DOHH2 (cell line): ENCODE measurements around the gene CRELD2.

ENCODE experiments used
- CTCF ChIP-seq: fragments of 200-600 bp; sonication (generic); IDR thresholded peaks from one replicate; pipeline ENCODE4 v1.5.1; 2014; ENCODE audit warnings: antibody characterized with exemption, mild to moderate bottlenecking, low read depth, low read length; ENCODE audit not compliant: poor library complexity, severe bottlenecking
- EZH2phosphoT487 ChIP-seq: fragments of 200-600 bp; sonication (generic); IDR thresholded peaks from 2 replicates; pipeline ENCODE4 v1.6.1; 2017; ENCODE audit warnings: borderline replicate concordance, mild to moderate bottlenecking, antibody characterized with exemption, low read length, moderate library complexity, mixed read lengths

GRCh38 chr22:49951986-49952896, 33.8 kb downstream of the CRELD2 start:
- no peak for TF ChIP-seq CTCF
- no peak for TF ChIP-seq EZH2phosphoT487
